GM23248 (cell line): Measurements from ENCODE around the gene GPRIN1. TPM values are rescaled to one million over a fixed set of nuclear protein-coding genes. Genes with fewer than 3 reads are reported as not detected.

Experiments used
- DNase-seq: peaks from one replicate; pipeline ENCODE4 v3.0.0-alpha.2; 2015
- H2AFZ ChIP-seq: fragments of 200-600 bp; sonication (generic); 2 replicates; pipeline ENCODE4 v1.6.1; 2016; ENCODE audit warnings: antibody characterized with exemption
- H3F3A ChIP-seq: fragments of 200-600 bp; sonication (generic); 2 replicates; pipeline ENCODE4 v1.6.1; 2016; ENCODE audit warnings: mild to moderate bottlenecking, antibody characterized with exemption, mixed run types; ENCODE audit not compliant: insufficient read depth
- H3K27ac ChIP-seq: fragments of 200-600 bp; sonication (generic); 2 replicates; pipeline ENCODE4 v1.5.1; 2016; ENCODE audit warnings: mild to moderate bottlenecking
- H3K27me3 ChIP-seq: fragments of 200-600 bp; sonication (generic); replicated peaks from 2 replicates; pipeline ENCODE4 v1.6.1; 2016; ENCODE audit warnings: mild to moderate bottlenecking; ENCODE audit not compliant: insufficient read depth
- H3K36me3 ChIP-seq: fragments of 200-600 bp; sonication (generic); 2 replicates; pipeline ENCODE4 v1.6.1; 2016; ENCODE audit warnings: low read depth, mild to moderate bottlenecking
- H3K4me1 ChIP-seq: fragments of 200-600 bp; sonication (generic); 2 replicates; pipeline ENCODE4 v1.6.1; 2016; ENCODE audit warnings: mild to moderate bottlenecking; ENCODE audit not compliant: insufficient read depth
- H3K4me2 ChIP-seq: fragments of 200-600 bp; sonication (generic); one replicate; pipeline ENCODE4 v1.6.1; 2016; ENCODE audit warnings: mild to moderate bottlenecking; ENCODE audit not compliant: unreplicated experiment
- H3K4me3 ChIP-seq: fragments of 200-600 bp; sonication (generic); 2 replicates; pipeline ENCODE4 v1.5.1; 2016; ENCODE audit warnings: mild to moderate bottlenecking
- H3K79me2 ChIP-seq: fragments of 200-600 bp; sonication (generic); 2 replicates; pipeline ENCODE4 v1.6.1; 2016; ENCODE audit warnings: mild to moderate bottlenecking; ENCODE audit not compliant: insufficient read depth
- H3K9ac ChIP-seq: fragments of 200-600 bp; sonication (generic); 2 replicates; pipeline ENCODE4 v1.6.1; 2016; ENCODE audit warnings: mild to moderate bottlenecking
- H3K9me2 ChIP-seq: fragments of 200-600 bp; sonication (generic); 2 replicates; pipeline ENCODE4 v1.6.1; 2016; ENCODE audit warnings: mixed run types, mild to moderate bottlenecking, moderate library complexity; ENCODE audit not compliant: insufficient read depth
- H3K9me3 ChIP-seq: fragments of 200-600 bp; sonication (generic); one replicate; pipeline ENCODE4 v1.6.1; 2017; ENCODE audit warnings: low read depth
- H4K20me1 ChIP-seq: fragments of 200-600 bp; sonication (generic); 2 replicates; pipeline ENCODE4 v1.6.0; 2016; ENCODE audit not compliant: insufficient read depth
- EZH2 ChIP-seq: fragments of 200-600 bp; sonication (generic); IDR thresholded peaks from 2 replicates; pipeline ENCODE4 v1.6.1; 2018; ENCODE audit warnings: antibody characterized with exemption, mild to moderate bottlenecking; ENCODE audit not compliant: insufficient read depth, poor library complexity, severe bottlenecking
- EZH2phosphoT487 ChIP-seq: fragments of 200-600 bp; sonication (generic); IDR thresholded peaks from 2 replicates; pipeline ENCODE4 v1.6.1; 2018; ENCODE audit warnings: antibody characterized with exemption, moderate library complexity, mild to moderate bottlenecking, low read depth; ENCODE audit not compliant: insufficient read depth
- WGBS, 2 experiments: methylation state at CpG; one replicate each; pipeline ENCODE4 v1.1.6; 2015 to 2017; ENCODE audit warnings: low lambda C conversion rate in 2 of 2, low coverage in 1 of 2; ENCODE audit errors: missing lambda C conversion rate in 2 of 2; 5-methylcytosine and 5-hydroxymethylcytosine counted together
- in situ Hi-C: fragments of 300-500 bp; cut with MboI; formaldehyde crosslinking; loops from 2 replicates; pipeline ENCODE4 v1.15.0; 2020
- polyA plus RNA-seq: library from polyadenylated mRNA; unstranded; fragments of >200 nt; fragmentation: Nextera tagmentation; extraction: Ambion mirVana; gene quantifications from 2 replicates; pipeline ENCODE4 v1.2.1, GENCODE V29; 2016
- total RNA-seq: library from RNA; depleted of rRNA; stranded (reverse); fragments of >200 nt; shearing (Covaris generic); gene quantifications from 2 replicates; pipeline ENCODE4 v1.2.3, GENCODE V29; 2014

GPRIN1 gene
- total and polyA plus RNA-seq, 2 experiments from 2014 or later = 1.2 to 4.8 TPM

GRCh38 chr5:176626876-176627236, 16.9 kb upstream of the GPRIN1 start:
- peaks cover 35% of the 10 kb centered on the region for H3K27me3 ChIP-seq
- in situ Hi-C loops = no loop called here
- H3K27ac ChIP-seq = no peak overlapping the region
- no peaks in the 10 kb centered on the region for H3K9me2 ChIP-seq
- WGBS, 2 experiments = 80 to 84% methylated on average over 7 of the region's 7 CpGs
- TF ChIP-seq EZH2 (no peak), EZH2phosphoT487 (no peak)
- no peaks in the 10 kb centered on the region for H3K9me3 ChIP-seq
- H2AFZ ChIP-seq = no peak overlapping the region
- DNase-seq = no peak
- no peak overlapping the region for H3K4me3 ChIP-seq
- no peaks in the 10 kb centered on the region for H3K4me1 ChIP-seq
- H4K20me1 ChIP-seq = no peaks in the 10 kb centered on the region
- no peaks in the 10 kb centered on the region for H3K36me3 ChIP-seq
- no peaks in the 10 kb centered on the region for H3F3A ChIP-seq
- no peak overlapping the region for H3K4me2 ChIP-seq
- H3K9ac ChIP-seq = no peak overlapping the region
- H3K79me2 ChIP-seq = no peaks in the 10 kb centered on the region

- Histone ChIP-seq H3K9me2 (no peaks in the 10 kb centered on the region), H3K27me3 (peaks cover 29% of the 10 kb centered on the region), H3K4me2 (no peak overlapping the region), H3K79me2 (no peaks in the 10 kb centered on the region), H3K9me3 (no peaks in the 10 kb centered on the region), H3K27ac (no peak overlapping the region), H3K4me3 (no peak overlapping the region), H3F3A (no peaks in the 10 kb centered on the region), H3K4me1 (no peaks in the 10 kb centered on the region), H3K9ac (no peak overlapping the region), H3K36me3 (no peaks in the 10 kb centered on the region), H4K20me1 (no peaks in the 10 kb centered on the region), H2AFZ (no peak overlapping the region)
- WGBS, 2 experiments = 48 to 49% methylated on average over 22 to 25 of the region's 25 CpGs
- DNase-seq = peak; percentile 14
- TF ChIP-seq EZH2phosphoT487 = no peak
- TF ChIP-seq EZH2 = no peak
- in situ Hi-C loops = no loop called here
Measured at GRCh38 chr5:176625966-176626875, 16.3 kb upstream of the GPRIN1 start.

- H3K27me3 ChIP-seq = peaks cover 22% of the 10 kb centered on the region
- no peak overlapping the region for H2AFZ ChIP-seq
Measured at GRCh38 chr5:176625512-176625911, 15.6 kb upstream of the GPRIN1 start.

GRCh38 chr5:176624938-176625337, 15.0 kb upstream of the GPRIN1 start:
- no peaks in the 10 kb centered on the region for H3K79me2 ChIP-seq
- H3K27me3 ChIP-seq = peaks cover 21% of the 10 kb centered on the region
- H3K4me2 ChIP-seq = no peak overlapping the region
- DNase-seq = no peak
- no peaks in the 10 kb centered on the region for H3K36me3 ChIP-seq
- no peaks in the 10 kb centered on the region for H3K4me1 ChIP-seq
- no peaks in the 10 kb centered on the region for H3K9me2 ChIP-seq
- no peak overlapping the region for H3K4me3 ChIP-seq
- H4K20me1 ChIP-seq = no peaks in the 10 kb centered on the region
- H3F3A ChIP-seq = no peaks in the 10 kb centered on the region
- no peak overlapping the region for H3K27ac ChIP-seq
- WGBS, 2 experiments = 50 to 53% methylated on average over 9 of the region's 9 CpGs
- H2AFZ ChIP-seq = no peak overlapping the region
- TF ChIP-seq EZH2 = no peak
- no peak for TF ChIP-seq EZH2phosphoT487
- in situ Hi-C loops = no loop called here
- H3K9ac ChIP-seq = no peak overlapping the region
- H3K9me3 ChIP-seq = no peaks in the 10 kb centered on the region

More at GRCh38 chr5:176625512-176625911, 15.6 kb upstream of the GPRIN1 start:
- Histone ChIP-seq H3K4me3 (no peak overlapping the region), H3K4me1 (no peaks in the 10 kb centered on the region), H3K79me2 (no peaks in the 10 kb centered on the region), H4K20me1 (no peaks in the 10 kb centered on the region), H3K9me2 (no peaks in the 10 kb centered on the region), H3K9ac (no peak overlapping the region), H3K27ac (no peak overlapping the region), H3K36me3 (no peaks in the 10 kb centered on the region), H3K9me3 (no peaks in the 10 kb centered on the region), H3K4me2 (no peak overlapping the region), H3F3A (no peaks in the 10 kb centered on the region)
- 65 to 79% methylated on average over 2 of the region's 2 CpGs for WGBS, 2 experiments
- in situ Hi-C loops = no loop called here
- no peak for TF ChIP-seq EZH2
- no peak for TF ChIP-seq EZH2phosphoT487
- DNase-seq = no peak

- Histone ChIP-seq H2AFZ (no peak overlapping the region), H3K4me2 (no peak overlapping the region), H3K79me2 (no peaks in the 10 kb centered on the region), H3K27me3 (peaks cover 20% of the 10 kb centered on the region), H3F3A (no peaks in the 10 kb centered on the region), H4K20me1 (no peaks in the 10 kb centered on the region), H3K9ac (no peak overlapping the region), H3K27ac (no peak overlapping the region), H3K4me1 (no peaks in the 10 kb centered on the region), H3K36me3 (no peaks in the 10 kb centered on the region), H3K4me3 (no peak overlapping the region), H3K9me3 (no peaks in the 10 kb centered on the region), H3K9me2 (no peaks in the 10 kb centered on the region)
- WGBS, 2 experiments = 63 to 72% methylated on average over 4 of the region's 4 CpGs
- in situ Hi-C loops = no loop called here
- TF ChIP-seq EZH2phosphoT487 (no peak), EZH2 (no peak)
- no peak for DNase-seq
Measured at GRCh38 chr5:176624142-176624541, 14.2 kb upstream of the GPRIN1 start.
